Measurements from ENCODE around the gene CA5A. TPM values are rescaled to one million over a fixed set of nuclear protein-coding genes. Genes with fewer than 3 reads are reported as not detected.
A peak's percentile ranks its signal among the peaks of the same experiment; 100 is the strongest.
"Not testable (repeated sequence)": the region's sequence is repeated elsewhere in the genome, so short reads cannot be mapped to it uniquely, and the experiment has no call there.

CA5A gene
- total and polyA plus RNA-seq, 11 donors = 0.08 to 0.44 (median 0.25) TPM; not detected in 8

DNA sequence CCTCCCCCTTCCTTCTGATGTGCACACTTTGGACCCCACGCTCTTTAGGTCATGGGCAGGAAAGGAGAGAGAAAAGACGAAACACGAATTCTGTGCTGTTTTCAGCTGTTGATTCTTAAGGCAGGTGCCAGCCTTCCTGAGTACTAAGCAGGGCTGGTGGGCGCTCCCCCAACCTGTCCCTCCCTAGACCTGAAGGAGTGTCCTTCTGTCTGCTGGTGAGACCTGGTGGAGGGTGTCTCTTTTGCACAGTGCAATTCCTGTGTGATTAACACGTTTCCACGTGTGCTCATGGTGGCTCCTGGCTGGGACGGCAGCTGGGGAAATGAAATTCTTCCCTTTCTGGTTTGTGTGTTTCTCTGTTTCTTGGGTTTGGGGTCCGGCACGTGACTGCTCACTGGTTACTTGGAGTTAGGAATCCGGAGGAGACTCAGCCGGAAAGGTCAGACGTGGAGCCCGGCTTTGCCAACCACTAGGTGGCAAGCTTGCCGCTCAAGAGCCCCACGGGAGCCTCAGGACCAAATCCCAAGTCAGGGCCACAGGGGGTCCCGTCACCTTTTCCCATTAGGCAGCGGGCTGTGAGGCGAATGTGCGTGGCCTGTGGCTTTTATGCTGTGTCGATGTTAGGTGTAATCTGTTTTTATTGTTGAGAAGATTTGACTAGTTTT is 46.9 kb upstream of the CA5A start:
- H3K27me3 ChIP-seq, H3K9me3 ChIP-seq, H3K4me3 ChIP-seq, H3K27ac ChIP-seq: not testable (repeated sequence)
- 47 to 54% (median 50%) methylated on average over 15 to 20 of the region's 20 CpGs for WGBS, 4 donors
- peak; percentile 54 to 82 (median 76) for ATAC-seq
- TF ChIP-seq, protein P1, sequence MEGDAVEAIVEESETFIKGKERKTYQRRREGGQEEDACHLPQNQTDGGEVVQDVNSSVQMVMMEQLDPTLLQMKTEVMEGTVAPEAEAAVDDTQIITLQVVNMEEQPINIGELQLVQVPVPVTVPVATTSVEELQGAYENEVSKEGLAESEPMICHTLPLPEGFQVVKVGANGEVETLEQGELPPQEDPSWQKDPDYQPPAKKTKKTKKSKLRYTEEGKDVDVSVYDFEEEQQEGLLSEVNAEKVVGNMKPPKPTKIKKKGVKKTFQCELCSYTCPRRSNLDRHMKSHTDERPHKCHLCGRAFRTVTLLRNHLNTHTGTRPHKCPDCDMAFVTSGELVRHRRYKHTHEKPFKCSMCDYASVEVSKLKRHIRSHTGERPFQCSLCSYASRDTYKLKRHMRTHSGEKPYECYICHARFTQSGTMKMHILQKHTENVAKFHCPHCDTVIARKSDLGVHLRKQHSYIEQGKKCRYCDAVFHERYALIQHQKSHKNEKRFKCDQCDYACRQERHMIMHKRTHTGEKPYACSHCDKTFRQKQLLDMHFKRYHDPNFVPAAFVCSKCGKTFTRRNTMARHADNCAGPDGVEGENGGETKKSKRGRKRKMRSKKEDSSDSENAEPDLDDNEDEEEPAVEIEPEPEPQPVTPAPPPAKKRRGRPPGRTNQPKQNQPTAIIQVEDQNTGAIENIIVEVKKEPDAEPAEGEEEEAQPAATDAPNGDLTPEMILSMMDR (IDR thresholded peaks at IDR 0.05) = peak in 11 of 12 donors; percentile 23 to 55 (median 46)
- H3K4me1 ChIP-seq = peaks cover 0 to 25% (median 0%) of the 10 kb centered on the region in 12 donors
- H3K36me3 ChIP-seq = peaks cover 0 to 50% (median 28%) of the 10 kb centered on the region in 9 donors
- peak in 1 of 5 donors; percentile 9 for DNase-seq
- intact Hi-C loops (cut with DNase I) = loop anchor here in 4 of 10 donors (5.0 to 10.0 kb wide), 2 partner anchors 452 to 454 kb away; no protein-coding TSS in a partner anchor

DNA sequence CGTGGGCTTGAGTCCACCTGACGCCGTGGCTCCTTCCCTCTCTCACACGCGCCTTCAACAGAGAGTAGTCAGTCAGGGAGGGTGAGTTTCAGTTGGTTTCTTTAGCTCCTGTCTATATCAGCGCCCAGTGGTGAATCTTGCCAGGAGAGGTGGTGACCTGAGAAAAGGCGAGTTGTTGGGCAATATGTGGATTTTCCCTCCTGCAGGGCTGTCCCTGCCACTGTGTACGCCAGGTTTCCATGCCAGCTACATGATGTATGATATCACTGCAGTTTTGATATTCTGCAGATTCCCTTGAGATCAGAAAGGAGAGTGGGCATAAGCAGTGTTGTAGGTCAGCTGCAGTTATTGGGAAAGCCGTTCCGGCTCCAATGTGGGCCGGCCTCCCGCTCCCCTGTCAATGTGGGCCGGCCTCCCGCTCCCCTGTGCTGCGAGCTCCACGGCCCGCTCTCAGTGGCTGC is 46.3 kb upstream of the CA5A start:
- no peak for TF ChIP-seq POLR2A (IDR thresholded peaks at IDR 0.05)
- TF ChIP-seq, protein P1 (IDR thresholded peaks at IDR 0.05) = no peak
- Histone ChIP-seq H3K27ac (no peak overlapping the region), H3K27me3 (no peaks in the 10 kb centered on the region), H3K4me3 (no peak overlapping the region), H3K36me3 (peaks cover 0 to 48% (median 28%) of the 10 kb centered on the region in 9 donors), H3K4me1 (peaks cover 0 to 25% (median 0%) of the 10 kb centered on the region in 12 donors), H3K9me3 (no peaks in the 10 kb centered on the region)
- intact Hi-C loops (cut with DNase I) = loop anchor here in 4 of 10 donors (5.0 to 10.0 kb wide), 2 partner anchors 452 to 455 kb away; no protein-coding TSS in a partner anchor
- ATAC-seq = no peak
- DNase-seq = peak in 1 of 5 donors; percentile 10
- WGBS, 4 donors = 79 to 93% (median 85%) methylated on average over 16 to 17 of the region's 17 CpGs

DNA sequence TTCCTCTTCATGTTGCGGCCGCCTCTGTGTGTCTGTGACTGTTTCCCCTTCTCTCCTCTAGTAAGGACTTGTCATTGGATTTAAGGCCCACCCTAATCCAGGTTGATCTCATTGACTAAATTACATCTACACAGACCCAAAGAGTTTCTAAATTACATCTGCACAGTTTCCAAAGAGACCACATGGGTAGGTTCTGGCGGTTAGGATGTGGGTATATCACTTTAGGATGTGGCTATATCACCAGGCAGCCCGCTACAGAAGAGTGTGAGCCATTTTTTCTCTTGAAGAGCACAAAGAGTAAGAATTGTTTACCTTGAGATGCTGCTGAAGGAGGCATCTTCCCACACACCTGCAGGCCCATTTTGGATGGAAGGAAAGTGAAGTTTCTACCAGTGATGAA is 45.0 kb upstream of the CA5A start:
- H3K4me3 ChIP-seq, H3K27me3 ChIP-seq, H3K9me3 ChIP-seq, ATAC-seq, H3K27ac ChIP-seq, DNase-seq: not testable (repeated sequence)
- intact Hi-C loops (cut with DNase I) = loop anchor here in 4 of 10 donors (5.0 to 10.0 kb wide), 2 partner anchors 453 to 456 kb away; no protein-coding TSS in a partner anchor
- Histone ChIP-seq H3K36me3 (peaks cover 0 to 48% (median 28%) of the 10 kb centered on the region in 9 donors), H3K4me1 (peaks cover 0 to 23% (median 0%) of the 10 kb centered on the region in 12 donors)
- WGBS, 4 donors = 85 to 98% (median 92%) methylated on average over 4 of the region's 4 CpGs

DNA sequence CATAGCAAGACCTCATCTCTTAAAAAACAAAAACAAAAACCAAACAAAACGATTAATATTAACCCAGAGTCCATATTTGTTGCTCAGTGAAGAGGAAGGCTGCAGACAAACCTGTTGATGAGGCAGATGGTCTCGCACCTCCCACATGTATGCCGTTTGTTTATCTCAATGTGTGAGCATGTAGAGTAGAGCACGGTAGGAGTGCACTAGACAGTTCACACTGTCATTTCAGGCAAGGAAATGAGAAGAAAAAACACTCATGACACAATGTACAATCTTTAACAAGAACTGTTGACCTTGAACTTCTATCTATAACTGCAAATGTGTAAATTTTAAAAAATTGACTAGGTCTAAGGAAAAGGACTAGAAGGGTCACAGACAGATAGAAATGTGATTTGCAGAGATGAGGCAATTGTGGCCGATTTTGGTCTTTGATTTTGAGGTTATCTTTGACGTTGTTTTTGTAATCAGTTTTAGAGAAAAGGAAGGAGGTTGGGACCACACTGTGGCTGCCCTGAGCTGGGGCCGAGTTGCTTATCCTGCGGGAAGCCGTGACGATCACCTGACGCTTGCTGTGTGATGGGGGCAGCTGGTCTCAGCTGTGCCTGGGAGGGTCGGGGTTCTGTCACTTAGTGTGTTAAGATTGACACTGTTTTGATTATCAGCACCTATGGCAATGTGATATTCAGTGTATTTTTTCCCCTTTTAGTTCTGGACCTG is 43.7 kb upstream of the CA5A start:
- H3K9me3 ChIP-seq, H3K27me3 ChIP-seq, ATAC-seq, H3K4me3 ChIP-seq: not testable (repeated sequence)
- DNase-seq = peak in 1 of 5 donors; percentile 10
- peaks cover 0 to 40% (median 24%) of the 10 kb centered on the region in 9 donors for H3K36me3 ChIP-seq
- peak overlapping the region in 2 of 12 donors; percentile 5 to 41 for H3K27ac ChIP-seq
- intact Hi-C loops (cut with DNase I) = loop anchor here in 4 of 10 donors (5.0 to 10.0 kb wide), 2 partner anchors 455 to 457 kb away; no protein-coding TSS in a partner anchor
- H3K4me1 ChIP-seq = peaks cover 0 to 19% (median 0%) of the 10 kb centered on the region in 12 donors
- WGBS, 4 donors = 72 to 77% (median 75%) methylated on average over 12 of the region's 12 CpGs

DNA sequence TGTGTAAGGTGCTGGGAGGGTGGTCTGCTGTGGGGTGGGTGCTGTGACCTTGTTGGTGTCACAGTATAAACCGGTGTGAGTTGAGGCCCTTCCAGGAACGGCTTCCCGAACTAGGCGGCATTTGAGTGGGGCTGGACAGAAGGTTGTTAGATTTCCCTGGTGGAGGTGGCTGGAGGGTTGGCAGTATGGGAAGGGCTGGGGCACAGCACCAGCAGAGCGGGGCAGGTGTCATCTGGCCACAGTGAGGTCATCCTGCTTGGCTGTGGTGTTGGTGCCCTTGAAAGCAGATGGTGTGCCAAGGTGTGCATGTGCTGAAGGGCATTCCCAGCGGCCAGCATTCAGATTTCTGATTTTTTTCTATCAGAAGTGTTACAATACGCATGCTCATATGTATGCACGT is 43.0 kb upstream of the CA5A start:
- Histone ChIP-seq H3K4me3 (no peak overlapping the region), H3K36me3 (peaks cover 0 to 36% (median 17%) of the 10 kb centered on the region in 9 donors), H3K27ac (peak overlapping the region in 3 of 12 donors; percentile 5 to 41 (median 12)), H3K4me1 (peaks cover 0 to 19% (median 0%) of the 10 kb centered on the region in 12 donors), H3K27me3 (no peaks in the 10 kb centered on the region), H3K9me3 (no peaks in the 10 kb centered on the region)
- 55 to 70% (median 66%) methylated on average over 7 to 8 of the region's 8 CpGs for WGBS, 4 donors
- peak in 4 of 5 donors; percentile 45 to 66 (median 48) for DNase-seq
- TF ChIP-seq POLR2A (IDR thresholded peaks at IDR 0.05) = no peak
- TF ChIP-seq, protein P1 (IDR thresholded peaks at IDR 0.05) = no peak
- intact Hi-C loops (cut with DNase I) = no loop called here
- ATAC-seq = peak; percentile 57 to 83 (median 79)

All from heart left ventricle (tissue), 16 donors.